ENCODE measurements around the gene SNAPC1.
"Not testable (repeated sequence)": the region's sequence is repeated elsewhere in the genome, so short reads cannot be mapped to it uniquely, and the experiment has no call there.

SNAPC1 gene

DNA sequence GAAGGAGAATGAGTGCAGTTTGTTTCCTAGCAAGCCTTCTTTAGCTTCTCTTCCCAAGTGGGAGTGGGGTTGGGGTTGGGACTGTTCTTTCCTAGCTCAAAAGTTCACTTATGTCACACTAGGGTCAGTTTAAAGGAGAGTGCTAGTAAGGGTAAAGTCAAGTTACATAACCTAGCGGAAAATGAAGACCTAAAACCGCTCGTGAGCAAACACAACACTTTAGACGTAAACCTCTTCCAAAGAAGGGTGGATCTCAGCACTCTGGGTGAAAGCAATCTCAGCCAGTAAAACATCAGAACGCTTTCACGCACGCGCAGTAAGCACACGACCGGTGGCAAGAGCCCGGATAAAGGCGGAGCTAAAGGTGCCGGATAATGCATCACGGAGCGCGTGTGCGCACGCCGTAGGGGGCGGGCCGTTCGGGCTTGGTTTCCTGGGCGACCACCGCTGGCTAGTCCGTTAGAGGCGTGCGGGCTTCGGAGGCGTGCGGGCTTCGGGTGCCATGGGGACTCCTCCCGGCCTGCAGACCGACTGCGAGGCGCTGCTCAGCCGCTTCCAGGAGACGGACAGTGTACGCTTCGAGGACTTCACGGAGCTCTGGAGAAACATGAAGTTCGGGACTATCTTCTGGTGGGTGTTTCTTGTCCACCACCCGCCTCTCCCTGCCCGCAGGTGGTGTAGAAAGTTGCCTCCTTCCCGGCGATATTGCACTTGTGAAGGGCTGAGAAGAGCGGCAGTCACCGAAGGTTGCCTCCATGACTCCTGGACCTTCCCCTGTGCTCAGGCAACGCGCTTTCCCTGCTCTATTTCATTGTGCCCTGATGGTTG is at the start of gene SNAPC1:
Gene SNAPC1 (plus strand): TSS at position 462 of the 828 bp plus-strand sequence. CDS start 41 bp downstream, at position 503.
- peak; percentile 98 for DNase-seq (ENCODE audit: low spot score)

DNA sequence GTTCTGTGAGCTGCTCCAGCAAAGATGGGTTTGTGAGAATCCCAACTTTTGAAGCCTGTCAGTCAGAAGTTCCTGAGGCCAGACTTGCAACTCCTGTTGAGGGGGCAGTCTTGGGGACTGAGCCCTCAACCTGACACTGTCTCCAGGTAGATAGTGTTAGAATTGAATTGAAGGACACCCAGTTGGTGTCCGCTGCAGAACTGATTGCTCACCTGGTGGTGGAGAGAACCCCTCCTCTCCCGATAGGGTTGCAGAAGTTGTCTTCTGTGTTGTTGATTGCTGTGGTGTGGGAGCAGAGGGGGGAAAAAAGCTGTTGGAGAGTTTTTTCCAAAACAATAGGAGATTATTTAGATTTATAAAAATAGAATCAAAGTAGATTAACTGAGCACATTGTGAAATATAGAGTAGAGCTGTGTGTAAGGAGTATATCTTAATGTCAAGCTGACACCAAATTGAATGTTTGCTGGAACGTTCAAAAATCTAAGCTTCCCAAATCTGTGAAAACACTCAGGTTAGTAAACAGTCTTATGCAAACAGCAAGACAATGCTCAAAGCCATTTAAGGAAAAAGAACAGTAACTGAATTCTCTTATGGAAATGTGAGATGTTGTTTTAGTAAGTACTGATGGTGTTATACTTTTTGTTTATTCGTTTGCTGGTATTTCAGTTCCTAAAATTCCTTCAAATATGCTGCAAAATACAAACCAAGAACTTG is 48.3 kb upstream of the SNAPC1 start:
- DNase-seq (ENCODE audit: low spot score): no peak

- no peak for DNase-seq (ENCODE audit: low spot score)
Measured at GRCh38 chr14:61716956-61717355, 45.3 kb upstream of the SNAPC1 start.

DNA sequence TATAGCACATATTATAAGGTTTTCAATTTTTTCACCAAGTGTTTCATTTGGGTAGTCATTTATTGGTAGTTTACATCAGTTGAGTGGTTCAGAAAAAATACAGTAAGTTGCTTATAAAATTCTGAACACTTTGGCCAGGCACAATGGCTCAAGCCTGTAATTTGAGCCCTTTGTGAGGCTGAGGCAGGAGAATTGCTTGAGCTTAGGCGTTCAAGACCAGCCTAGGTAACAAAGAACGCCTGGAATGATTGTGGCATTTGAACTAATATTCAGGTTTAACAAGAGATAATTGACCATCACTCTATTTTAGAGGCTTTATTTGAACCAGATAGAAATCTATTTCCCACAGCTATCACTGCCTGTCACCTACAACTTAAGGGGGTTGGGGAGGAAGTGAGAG is 44.2 kb upstream of the SNAPC1 start:
- DNase-seq (ENCODE audit: low spot score): no peak

GRCh38 chr14:61719344-61720293 is 42.6 kb upstream of the SNAPC1 start:
- no peak for DNase-seq (ENCODE audit: low spot score)

- no peak for DNase-seq (ENCODE audit: low spot score)
Measured at GRCh38 chr14:61720294-61720661, 41.9 kb upstream of the SNAPC1 start.

- DNase-seq (ENCODE audit: low spot score): no peak
Measured at GRCh38 chr14:61720741-61721140, 41.5 kb upstream of the SNAPC1 start.

GRCh38 chr14:61724133-61724532 is 38.1 kb upstream of the SNAPC1 start:
- no peak for DNase-seq (ENCODE audit: low spot score)

- DNase-seq (ENCODE audit: low spot score): no peak
Measured at GRCh38 chr14:61726778-61727658, 35.2 kb upstream of the SNAPC1 start.

DNA sequence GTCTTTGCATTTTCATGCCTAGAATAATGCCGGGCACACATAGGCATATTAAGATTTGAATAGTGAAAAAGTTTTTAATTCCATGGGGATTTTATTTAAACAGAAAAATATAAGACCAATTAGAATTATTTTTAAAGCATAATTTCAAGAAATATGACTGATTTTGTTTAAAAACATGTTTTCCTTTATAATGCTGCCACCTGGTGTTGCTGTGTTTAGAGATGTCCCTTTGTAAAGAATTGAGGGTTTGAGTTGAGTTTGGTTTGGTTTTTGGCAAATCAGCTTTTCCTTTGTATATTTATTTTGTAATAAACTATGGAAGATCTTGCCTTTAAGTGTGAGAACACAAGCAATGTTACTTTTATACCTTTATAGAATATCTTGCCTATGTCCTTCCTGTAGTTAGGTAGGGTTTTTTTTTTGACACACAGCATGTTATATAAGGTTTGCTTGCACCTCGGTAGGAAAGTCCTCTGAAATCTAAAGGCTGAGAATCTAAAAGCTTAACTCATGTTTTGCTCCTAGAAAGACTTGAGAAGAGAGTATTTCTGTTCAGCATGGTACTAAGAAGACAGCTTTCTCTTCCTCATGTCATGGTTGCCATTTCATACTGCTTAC is 31.4 kb upstream of the SNAPC1 start:
- no peak for DNase-seq (ENCODE audit: low spot score)

GRCh38 chr14:61733972-61734371 is 28.2 kb upstream of the SNAPC1 start:
- no peak for DNase-seq (ENCODE audit: low spot score)

GRCh38 chr14:61736751-61737150 is 25.5 kb upstream of the SNAPC1 start:
- no peak for DNase-seq (ENCODE audit: low spot score)

DNA sequence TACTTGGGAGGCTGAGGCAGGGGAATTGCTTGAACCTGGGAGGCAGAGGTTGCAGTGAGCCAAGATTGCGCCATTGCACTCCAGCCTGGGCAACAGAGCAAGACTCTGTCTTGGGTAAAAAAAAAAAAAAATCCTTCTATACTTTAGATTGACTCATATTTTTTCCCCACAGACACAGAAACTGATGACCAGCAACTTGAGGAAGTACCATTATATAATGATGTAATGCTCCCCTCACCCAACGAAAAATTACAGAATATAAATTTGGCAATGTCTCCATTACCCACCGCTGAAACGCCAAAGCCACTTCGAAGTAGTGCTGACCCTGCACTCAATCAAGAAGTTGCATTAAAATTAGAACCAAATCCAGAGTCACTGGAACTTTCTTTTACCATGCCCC is 24.3 kb upstream of the SNAPC1 start:
- DNase-seq (ENCODE audit: low spot score): no peak

DNA sequence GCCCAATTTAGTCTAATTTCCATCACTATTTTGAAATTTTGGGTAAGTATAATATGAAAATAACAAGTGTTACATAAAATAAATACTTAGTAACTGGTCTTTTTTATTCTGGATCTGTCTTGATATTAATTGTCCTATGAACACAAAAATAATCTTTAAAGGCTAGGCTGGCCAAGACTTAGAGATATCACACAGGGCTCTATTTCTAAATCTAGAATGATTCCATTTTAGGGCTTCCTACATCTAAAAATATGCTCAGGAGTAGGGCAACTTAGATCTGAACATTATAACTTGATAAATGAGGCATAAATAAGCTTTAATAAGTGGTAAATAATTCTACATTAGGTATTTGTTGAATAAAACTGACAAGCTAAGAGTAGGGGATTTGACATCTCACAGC is 23.1 kb upstream of the SNAPC1 start:
- DNase-seq (ENCODE audit: low spot score): no peak

DNA sequence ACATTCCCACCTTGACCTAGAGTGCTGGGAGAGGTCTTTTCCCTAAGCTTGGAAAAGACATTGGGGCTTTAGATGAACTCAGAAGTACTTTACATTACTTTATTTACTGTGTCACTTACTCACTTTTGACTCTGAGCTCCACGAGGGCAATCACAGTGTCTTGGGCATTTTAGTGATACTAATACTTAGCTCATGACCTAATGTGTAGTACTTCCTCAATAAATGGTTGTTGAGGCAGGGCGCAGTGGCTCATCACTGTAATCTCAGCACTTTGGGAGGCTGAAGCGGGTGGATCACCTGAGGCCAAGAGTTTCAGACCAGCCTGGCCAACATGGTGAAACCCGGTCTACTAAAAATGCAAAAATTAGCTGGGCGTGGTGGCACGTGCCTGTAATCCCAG is 19.8 kb upstream of the SNAPC1 start:
- DNase-seq (ENCODE audit: low spot score): no peak

GRCh38 chr14:61744238-61744637 is 18.0 kb upstream of the SNAPC1 start:
- DNase-seq (ENCODE audit: low spot score): no peak

- not testable (repeated sequence) for DNase-seq (ENCODE audit: low spot score)
Measured at GRCh38 chr14:61746346-61746745, 15.9 kb upstream of the SNAPC1 start.

DNA sequence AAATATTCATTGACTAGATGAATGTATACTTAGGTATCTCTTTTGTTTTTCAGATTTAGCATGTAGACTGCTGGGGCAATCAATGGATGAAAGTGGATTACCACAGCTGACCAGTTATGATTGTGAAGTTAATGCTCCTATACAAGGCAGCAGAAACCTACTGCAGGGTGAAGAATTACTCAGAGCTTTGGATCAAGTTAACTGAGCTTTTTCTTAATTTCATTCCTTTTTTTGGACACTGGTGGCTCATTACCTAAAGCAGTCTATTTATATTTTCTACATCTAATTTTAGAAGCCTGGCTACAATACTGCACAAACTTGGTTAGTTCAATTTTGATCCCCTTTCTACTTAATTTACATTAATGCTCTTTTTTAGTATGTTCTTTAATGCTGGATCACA is 15.3 kb upstream of the SNAPC1 start:
- DNase-seq (ENCODE audit: low spot score): no peak

GRCh38 chr14:61747342-61747741 is 14.9 kb upstream of the SNAPC1 start:
- DNase-seq (ENCODE audit: low spot score): no peak

GRCh38 chr14:61749264-61749663 is 13.0 kb upstream of the SNAPC1 start:
- no peak for DNase-seq (ENCODE audit: low spot score)

GRCh38 chr14:61749867-61750266 is 12.4 kb upstream of the SNAPC1 start:
- DNase-seq (ENCODE audit: low spot score): peak; percentile 50
